Loucy (cell line): ENCODE measurements around the gene TNFSF12.

Source experiments
- H2AFZ ChIP-seq: fragments of 200-600 bp; sonication (generic); 2 replicates; pipeline ENCODE4 v1.6.0; 2016; ENCODE audit warnings: antibody characterized with exemption, mild to moderate bottlenecking, low read length, moderate library complexity
- H3F3A ChIP-seq: fragments of 200-600 bp; 2 replicates; pipeline ENCODE4 v1.6.0; 2016; ENCODE audit warnings: antibody characterized with exemption, low read depth, mild to moderate bottlenecking
- H3K27me3 ChIP-seq: fragments of 200-600 bp; sonication (generic); 2 replicates; pipeline ENCODE4 v1.6.1; 2014; ENCODE audit warnings: low read length, mild to moderate bottlenecking; ENCODE audit not compliant: insufficient read depth, poor library complexity, severe bottlenecking
- H3K36me3 ChIP-seq: fragments of 200-600 bp; sonication (generic); 2 replicates; pipeline ENCODE4 v1.6.1; 2016; ENCODE audit warnings: low read length; ENCODE audit not compliant: insufficient read depth
- H3K4me1 ChIP-seq: fragments of 200-600 bp; sonication (generic); 2 replicates; pipeline ENCODE4 v1.5.1; 2014; ENCODE audit warnings: low read length, mild to moderate bottlenecking; ENCODE audit not compliant: insufficient read depth, poor library complexity, severe bottlenecking
- H3K4me2 ChIP-seq: fragments of 200-600 bp; sonication (generic); 2 replicates; pipeline ENCODE4 v1.6.0; 2014; ENCODE audit warnings: antibody characterized with exemption, low read length, low read depth, mild to moderate bottlenecking; ENCODE audit not compliant: poor library complexity, severe bottlenecking
- H3K4me3 ChIP-seq: fragments of 200-600 bp; sonication (generic); 2 replicates; pipeline ENCODE4 v1.5.1; 2014; ENCODE audit warnings: low read length, mild to moderate bottlenecking, mixed read lengths; ENCODE audit not compliant: poor library complexity, severe bottlenecking
- H3K79me2 ChIP-seq: fragments of 200-600 bp; sonication (generic); 2 replicates; pipeline ENCODE4 v1.6.1; 2014; ENCODE audit warnings: low read length; ENCODE audit not compliant: insufficient read depth
- H3K9ac ChIP-seq: fragments of 200-600 bp; sonication (generic); 2 replicates; pipeline ENCODE4 v1.6.0; 2014; ENCODE audit warnings: mild to moderate bottlenecking, low read depth, low read length, moderate library complexity; ENCODE audit not compliant: poor library complexity, severe bottlenecking
- H3K9me2 ChIP-seq: fragments of 200-600 bp; sonication (generic); replicated peaks from 2 replicates; pipeline ENCODE4 v1.6.1; 2016; ENCODE audit warnings: low read depth, low read length, mixed read lengths
- H3K9me3 ChIP-seq: fragments of 200-600 bp; sonication (generic); 2 replicates; pipeline ENCODE4 v1.6.1; 2014; ENCODE audit warnings: mild to moderate bottlenecking, antibody characterized with exemption, low read length, low read depth; ENCODE audit not compliant: insufficient read depth
- H4K20me1 ChIP-seq: fragments of 200-600 bp; sonication (generic); 2 replicates; pipeline ENCODE4 v1.6.0; 2014; ENCODE audit warnings: antibody characterized with exemption, low read length, mild to moderate bottlenecking; ENCODE audit not compliant: insufficient read depth, poor library complexity, severe bottlenecking
- EZH2phosphoT487 ChIP-seq: fragments of 200-600 bp; IDR thresholded peaks from 2 replicates; pipeline ENCODE4 v1.6.1; 2018; ENCODE audit warnings: antibody characterized with exemption, mild to moderate bottlenecking, moderate library complexity, borderline replicate concordance
- TF ChIP-seq, protein P1 (sequence below): fragments of 200-600 bp; sonication (generic); conservative IDR thresholded peaks from 2 replicates; pipeline ENCODE4 v1.5.1; 2014; ENCODE audit warnings: mild to moderate bottlenecking, antibody characterized with exemption, low read length

Gene TNFSF12

DNA sequence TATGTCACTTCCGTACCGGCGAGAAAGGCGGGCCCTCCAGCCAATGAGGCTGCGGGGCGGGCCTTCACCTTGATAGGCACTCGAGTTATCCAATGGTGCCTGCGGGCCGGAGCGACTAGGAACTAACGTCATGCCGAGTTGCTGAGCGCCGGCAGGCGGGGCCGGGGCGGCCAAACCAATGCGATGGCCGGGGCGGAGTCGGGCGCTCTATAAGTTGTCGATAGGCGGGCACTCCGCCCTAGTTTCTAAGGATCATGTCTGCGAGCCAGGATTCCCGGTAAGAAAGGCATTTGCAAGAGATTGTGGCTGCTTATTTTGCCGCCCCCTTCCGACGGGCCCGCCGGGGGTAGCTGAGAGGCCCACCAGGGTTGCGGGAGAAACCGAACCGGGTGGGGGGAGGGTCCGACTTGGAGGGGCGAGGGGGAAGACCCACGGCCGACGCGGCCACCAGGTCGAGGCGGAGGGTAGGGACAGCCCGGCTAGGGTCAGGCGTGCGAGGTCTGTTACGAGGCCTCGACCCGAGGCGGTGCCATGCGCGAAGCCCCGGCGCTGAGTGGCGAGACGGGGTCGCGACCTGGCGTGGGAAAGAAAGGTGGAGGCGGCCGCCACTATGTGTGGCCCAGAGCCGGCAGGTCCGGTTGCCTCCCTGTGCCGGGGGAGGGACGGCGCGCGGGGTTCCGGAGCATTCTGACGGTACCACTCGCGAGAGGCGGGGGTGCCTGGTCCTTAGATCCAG is 23.9 kb downstream of the TNFSF12 start:
- H3F3A ChIP-seq = peaks cover 10% of the 10 kb centered on the region; the same call in 1 of the 2 replicates
- peaks cover 72% of the 10 kb centered on the region for H3K79me2 ChIP-seq

DNA sequence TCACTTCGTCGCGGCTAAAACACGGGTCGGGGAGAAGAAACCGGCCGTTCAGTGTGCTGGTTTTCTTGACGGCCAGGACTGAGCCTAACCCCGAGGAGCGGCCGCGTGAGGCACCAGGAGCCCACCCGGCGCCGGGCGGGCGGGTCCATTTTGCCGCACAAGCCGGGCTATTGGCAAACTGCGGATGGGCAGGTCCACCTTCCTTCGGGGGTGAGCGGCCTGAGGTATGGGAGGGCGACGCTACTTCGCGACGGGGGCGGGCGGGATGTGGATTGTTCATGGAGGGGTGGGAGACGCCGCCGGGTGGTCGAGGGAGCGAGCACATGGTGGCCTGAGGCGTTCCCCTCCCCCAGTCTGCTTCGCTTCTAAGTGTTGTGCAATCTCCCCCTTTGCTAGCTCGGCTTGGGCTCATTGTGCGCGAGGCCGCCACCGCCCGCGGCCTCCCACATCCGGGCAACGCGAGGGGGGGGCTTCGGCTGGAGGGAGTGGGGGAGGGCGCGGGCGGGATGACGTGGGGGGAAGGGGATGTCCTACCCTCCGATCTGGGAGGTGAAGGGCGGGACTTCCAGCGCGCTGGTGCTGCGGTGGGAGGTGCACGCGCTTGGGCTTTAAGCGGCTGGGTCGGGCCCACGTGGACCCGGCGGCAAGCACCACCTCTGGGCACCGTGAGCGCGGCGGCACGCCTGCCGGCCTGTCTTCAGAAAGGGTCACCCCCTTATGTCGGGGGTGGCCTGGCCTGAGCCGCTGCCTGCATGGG is 24.6 kb downstream of the TNFSF12 start:
- H3K79me2 ChIP-seq = peaks cover 75% of the 10 kb centered on the region
- no peak for TF ChIP-seq EZH2phosphoT487
- TF ChIP-seq, protein P1, sequence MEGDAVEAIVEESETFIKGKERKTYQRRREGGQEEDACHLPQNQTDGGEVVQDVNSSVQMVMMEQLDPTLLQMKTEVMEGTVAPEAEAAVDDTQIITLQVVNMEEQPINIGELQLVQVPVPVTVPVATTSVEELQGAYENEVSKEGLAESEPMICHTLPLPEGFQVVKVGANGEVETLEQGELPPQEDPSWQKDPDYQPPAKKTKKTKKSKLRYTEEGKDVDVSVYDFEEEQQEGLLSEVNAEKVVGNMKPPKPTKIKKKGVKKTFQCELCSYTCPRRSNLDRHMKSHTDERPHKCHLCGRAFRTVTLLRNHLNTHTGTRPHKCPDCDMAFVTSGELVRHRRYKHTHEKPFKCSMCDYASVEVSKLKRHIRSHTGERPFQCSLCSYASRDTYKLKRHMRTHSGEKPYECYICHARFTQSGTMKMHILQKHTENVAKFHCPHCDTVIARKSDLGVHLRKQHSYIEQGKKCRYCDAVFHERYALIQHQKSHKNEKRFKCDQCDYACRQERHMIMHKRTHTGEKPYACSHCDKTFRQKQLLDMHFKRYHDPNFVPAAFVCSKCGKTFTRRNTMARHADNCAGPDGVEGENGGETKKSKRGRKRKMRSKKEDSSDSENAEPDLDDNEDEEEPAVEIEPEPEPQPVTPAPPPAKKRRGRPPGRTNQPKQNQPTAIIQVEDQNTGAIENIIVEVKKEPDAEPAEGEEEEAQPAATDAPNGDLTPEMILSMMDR = no peak
- H3K9ac ChIP-seq = peak overlapping the region; percentile 100
- peaks cover 14% of the 10 kb centered on the region for H3F3A ChIP-seq
- peaks cover 31% of the 10 kb centered on the region for H3K4me1 ChIP-seq
- no peak overlapping the region for H2AFZ ChIP-seq
- peaks cover 57% of the 10 kb centered on the region for H4K20me1 ChIP-seq
- no peaks in the 10 kb centered on the region for H3K9me2 ChIP-seq
- H3K27me3 ChIP-seq = peaks cover 7% of the 10 kb centered on the region
- H3K36me3 ChIP-seq = peaks cover 66% of the 10 kb centered on the region
- peak overlapping the region; percentile 75 for H3K4me2 ChIP-seq
- peak overlapping the region; percentile 98 for H3K4me3 ChIP-seq
- no peaks in the 10 kb centered on the region for H3K9me3 ChIP-seq

More for the DNA sequence above, 23.9 kb downstream of the TNFSF12 start:
- Histone ChIP-seq H3K27me3 (peaks cover 7% of the 10 kb centered on the region), H2AFZ (no peak overlapping the region), H3K9me2 (no peaks in the 10 kb centered on the region), H3K9me3 (no peaks in the 10 kb centered on the region), H3K4me2 (peak overlapping the region; percentile 49), H4K20me1 (peaks cover 49% of the 10 kb centered on the region), H3K36me3 (peaks cover 59% of the 10 kb centered on the region), H3K4me1 (peaks cover 29% of the 10 kb centered on the region), H3K9ac (peak overlapping the region; percentile 100), H3K4me3 (peak overlapping the region; percentile 98)
- no peak for TF ChIP-seq EZH2phosphoT487
- TF ChIP-seq, protein P1 = no peak

DNA sequence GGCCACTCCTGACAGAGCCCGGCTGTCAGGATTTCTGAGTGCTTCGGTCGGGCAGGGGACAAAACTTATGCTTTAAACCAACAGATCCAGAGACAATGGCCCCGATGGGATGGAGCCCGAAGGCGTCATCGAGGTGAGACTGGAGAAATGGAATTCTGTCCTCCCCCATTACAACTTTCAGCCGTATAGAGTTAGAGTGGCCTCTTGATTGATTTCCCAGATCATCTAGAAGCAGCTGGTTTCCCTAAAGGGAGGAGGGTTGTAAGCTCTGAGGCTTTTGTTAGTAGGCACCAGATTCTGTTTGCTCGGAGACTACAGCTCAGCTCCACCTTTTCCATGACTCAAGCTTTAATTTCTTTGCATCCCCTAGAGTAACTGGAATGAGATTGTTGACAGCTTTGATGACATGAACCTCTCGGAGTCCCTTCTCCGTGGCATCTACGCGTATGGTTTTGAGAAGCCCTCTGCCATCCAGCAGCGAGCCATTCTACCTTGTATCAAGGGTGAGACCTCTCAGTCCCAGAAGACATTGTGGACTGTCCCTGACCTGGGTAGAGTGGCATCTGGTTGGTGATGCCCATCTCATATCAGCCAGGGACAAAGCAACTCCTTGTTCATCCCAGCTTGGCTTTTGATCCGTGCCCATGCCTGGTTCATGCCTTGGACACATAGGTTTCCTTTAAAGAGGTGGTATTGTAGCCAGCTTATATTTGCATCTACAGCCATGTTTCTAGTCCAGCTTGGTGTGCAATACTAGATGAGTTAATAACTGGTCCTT is 25.5 kb downstream of the TNFSF12 start:
- Histone ChIP-seq H3K4me2 (peak overlapping the region; percentile 75), H3K9ac (peak overlapping the region; percentile 100), H3K4me3 (peak overlapping the region; percentile 98), H3K27me3 (peaks cover 7% of the 10 kb centered on the region), H3K4me1 (peaks cover 36% of the 10 kb centered on the region), H2AFZ (no peak overlapping the region), H3F3A (peaks cover 23% of the 10 kb centered on the region), H3K36me3 (peaks cover 73% of the 10 kb centered on the region), H3K9me2 (no peaks in the 10 kb centered on the region), H3K9me3 (no peaks in the 10 kb centered on the region), H4K20me1 (peaks cover 65% of the 10 kb centered on the region), H3K79me2 (peaks cover 69% of the 10 kb centered on the region)
- TF ChIP-seq EZH2phosphoT487 = no peak
- TF ChIP-seq, protein P1 = no peak
